Measurements from ENCODE around the gene F8.

DNA sequence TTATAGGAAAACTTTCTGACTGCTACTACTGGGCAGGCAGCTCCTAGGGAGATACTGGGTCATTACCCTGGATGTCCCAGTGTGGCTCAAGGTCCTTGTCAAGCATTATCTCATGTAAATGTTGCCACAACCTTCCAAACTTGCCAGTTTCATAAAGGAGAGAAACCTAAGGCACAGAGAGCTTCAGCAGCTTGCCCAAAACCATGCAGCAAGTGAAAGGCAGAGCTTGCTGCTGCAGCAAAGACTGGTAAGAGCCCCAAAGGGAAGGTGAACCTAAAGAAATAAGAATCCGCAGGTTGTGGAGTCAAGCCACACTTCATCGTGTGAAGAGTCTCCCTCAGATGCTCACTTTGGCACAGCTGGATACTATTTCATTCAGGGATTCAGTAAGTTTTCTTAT, 219.6 kb downstream of the F8 start:
- TF ChIP-seq CTCF (conservative IDR thresholded peaks at IDR 0.05; ENCODE audit: low read depth, low read length) (no peak), POLR2A (IDR thresholded peaks at IDR 0.05; ENCODE audit: low read depth, low read length) (no peak), FOS (IDR thresholded peaks at IDR 0.05; ENCODE audit: low read depth, low read length) (no peak), MAFK (IDR thresholded peaks at IDR 0.05; ENCODE audit: low read depth, low read length) (no peak), ELK1 (IDR thresholded peaks at IDR 0.05; ENCODE audit: borderline replicate concordance, low read depth, low read length) (no peak), RFX5 (IDR thresholded peaks at IDR 0.05; ENCODE audit: low read depth, low read length) (no peak), CHD1 (IDR thresholded peaks at IDR 0.05; ENCODE audit: low read depth, low read length) (no peak), BHLHE40 (IDR thresholded peaks at IDR 0.05; ENCODE audit: low read depth, low read length) (no peak), MAZ (IDR thresholded peaks at IDR 0.05; ENCODE audit: borderline replicate concordance, low read depth, low read length) (no peak)
- TF ChIP-seq, protein P1, sequence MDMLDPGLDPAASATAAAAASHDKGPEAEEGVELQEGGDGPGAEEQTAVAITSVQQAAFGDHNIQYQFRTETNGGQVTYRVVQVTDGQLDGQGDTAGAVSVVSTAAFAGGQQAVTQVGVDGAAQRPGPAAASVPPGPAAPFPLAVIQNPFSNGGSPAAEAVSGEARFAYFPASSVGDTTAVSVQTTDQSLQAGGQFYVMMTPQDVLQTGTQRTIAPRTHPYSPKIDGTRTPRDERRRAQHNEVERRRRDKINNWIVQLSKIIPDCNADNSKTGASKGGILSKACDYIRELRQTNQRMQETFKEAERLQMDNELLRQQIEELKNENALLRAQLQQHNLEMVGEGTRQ (IDR thresholded peaks at IDR 0.05; ENCODE audit: low read depth, low read length): no peak
